T-helper 17 cell (primary cell): ENCODE results near the gene URB1. TPM values are rescaled to one million over a fixed set of nuclear protein-coding genes. Genes with fewer than 3 reads are reported as not detected.

Experiments used
- ATAC-seq: fragments of 150-1000 bp; cut with Tn5 transposase; 2 replicates; pipeline ENCODE4 v1.10.0; 2021; ENCODE audit warnings: mild to moderate bottlenecking, moderate library complexity
- DNase-seq, 3 donors: peaks; one replicate each; pipeline versions ENCODE4 v3.0.0 to v3.0.0-alpha.2; 2020 to 2021
- H3K9me3 ChIP-seq: one replicate; pipeline ENCODE4 v1.7.0; 2013; ENCODE audit warnings: low read length, mild to moderate bottlenecking; ENCODE audit not compliant: control insufficient read depth, poor library complexity, severe bottlenecking
- H3K27ac Mint-ChIP-seq: one replicate; pipeline ENCODE4 v1.8.0; 2022; ENCODE audit warnings: mild to moderate bottlenecking, moderate library complexity, mixed read lengths
- H3K27me3 Mint-ChIP-seq: one replicate; pipeline ENCODE4 v1.8.0; 2022; ENCODE audit warnings: mixed read lengths
- H3K36me3 Mint-ChIP-seq: one replicate; pipeline ENCODE4 v1.8.0; 2022; ENCODE audit warnings: low read depth, mixed read lengths
- H3K4me1 Mint-ChIP-seq: one replicate; pipeline ENCODE4 v1.8.0; 2022; ENCODE audit warnings: mild to moderate bottlenecking, mixed read lengths
- H3K4me3 Mint-ChIP-seq: one replicate; pipeline ENCODE4 v1.8.0; 2022; ENCODE audit warnings: mild to moderate bottlenecking, moderate library complexity, mixed read lengths
- total RNA-seq, 4 donors: library from RNA in 2 of 4; stranded (reverse) in 2 of 4; gene quantifications; one replicate each; pipeline ENCODE4 v1.2.3 and lab custom pipeline; 2022 to 2026

URB1 gene
- total RNA-seq, 2 donors from 2014 or later = 11.2 to 11.8 TPM

DNA sequence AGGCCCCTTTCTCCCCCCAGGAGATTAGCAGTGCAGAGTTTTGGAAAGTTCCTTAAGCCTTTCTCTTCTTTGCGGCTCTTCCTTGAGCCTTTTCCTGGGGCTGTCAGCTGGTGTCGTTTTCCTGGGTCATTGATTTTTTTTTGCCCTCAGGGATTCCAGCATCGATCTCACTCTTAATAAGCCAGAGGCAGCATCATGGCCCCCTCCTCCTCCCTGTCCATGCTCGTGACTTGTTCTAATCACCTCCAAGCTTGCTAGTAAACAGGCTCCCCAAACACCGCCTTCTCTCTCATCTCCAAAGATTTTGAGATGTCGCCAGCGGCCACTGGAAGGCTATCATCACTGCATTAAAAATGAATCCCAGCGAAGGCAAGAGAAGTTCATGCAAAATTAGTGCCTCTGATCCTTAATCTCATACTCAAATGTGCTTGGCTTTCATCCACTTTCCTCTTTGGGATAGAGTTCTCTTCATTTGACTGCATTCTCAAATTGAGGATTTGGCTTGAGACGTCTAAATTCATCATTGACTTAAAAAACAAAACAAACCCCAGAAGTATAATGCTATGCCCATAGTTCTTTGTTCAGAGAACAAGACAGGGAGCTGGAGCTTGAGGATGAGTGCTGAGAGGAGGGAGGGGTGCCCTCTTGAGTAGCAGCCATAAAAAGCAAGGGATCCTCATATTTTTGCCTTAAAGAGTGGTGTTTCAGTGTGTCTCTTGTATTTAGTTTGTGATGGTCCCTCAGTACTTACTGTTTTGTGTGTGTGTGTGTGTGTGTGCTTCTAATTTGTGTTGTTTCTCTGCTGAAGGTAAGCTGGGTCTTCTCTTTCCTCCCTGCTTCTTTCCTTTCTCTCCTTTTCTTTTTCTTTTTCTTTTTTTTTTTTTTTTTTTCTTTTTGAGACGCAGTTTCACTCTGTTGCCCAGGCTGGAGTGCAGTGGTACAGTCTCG, 22.9 kb upstream of the URB1 start:
- Mint-ChIP-seq H3K27ac (peak overlapping the region; percentile 85), H3K4me1 (peaks cover 31% of the 10 kb centered on the region)

DNA sequence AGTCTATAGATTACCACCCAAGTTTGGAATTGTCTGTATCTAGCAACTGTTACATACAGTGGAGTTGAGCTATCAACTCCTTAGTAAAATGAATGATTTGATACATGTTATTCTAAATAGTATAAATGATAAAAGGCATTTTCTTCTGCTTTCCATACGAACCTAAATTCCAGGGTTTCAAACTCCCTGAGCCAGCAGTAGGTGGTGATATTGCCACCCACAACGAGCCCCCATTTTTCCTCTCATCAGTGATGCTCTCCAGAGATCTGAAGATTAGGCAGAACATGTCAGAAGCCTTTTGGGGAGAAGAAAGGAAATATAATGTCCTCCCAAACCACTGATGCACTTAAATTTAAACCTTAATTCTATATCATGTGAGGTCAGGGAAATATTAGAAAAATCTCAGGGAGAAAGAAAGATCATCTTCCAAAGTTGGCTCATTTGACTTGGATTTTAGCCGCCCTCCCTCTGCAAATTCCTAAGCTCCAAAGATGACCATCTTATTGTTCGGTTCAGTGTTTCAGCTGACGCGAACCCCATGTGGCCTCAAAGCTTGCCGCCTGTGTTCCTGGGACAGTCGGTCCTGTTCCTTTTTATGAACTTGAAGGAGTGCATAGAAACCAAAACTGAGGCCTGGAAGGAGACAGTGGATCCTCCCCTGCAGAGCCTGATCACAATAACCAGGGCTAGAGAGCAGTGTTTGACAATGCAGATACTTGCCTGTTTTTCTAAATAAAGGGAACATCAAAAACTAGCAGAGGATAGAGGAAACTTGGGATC, 22.0 kb upstream of the URB1 start:
- Mint-ChIP-seq H3K4me1 (peaks cover 38% of the 10 kb centered on the region), H3K4me3 (no peak overlapping the region), H3K36me3 (peaks cover 4% of the 10 kb centered on the region), H3K27ac (peak overlapping the region; percentile 86), H3K27me3 (no peaks in the 10 kb centered on the region)
- DNase-seq (no peak), ATAC-seq (no peak)
- no peaks in the 10 kb centered on the region for H3K9me3 ChIP-seq

More for the DNA sequence above, 22.9 kb upstream of the URB1 start:
- no peak overlapping the region for H3K4me3 Mint-ChIP-seq
- peaks cover 3% of the 10 kb centered on the region for H3K36me3 Mint-ChIP-seq
- no peaks in the 10 kb centered on the region for H3K27me3 Mint-ChIP-seq
- no peak for DNase-seq
- ATAC-seq = no peak
- H3K9me3 ChIP-seq = no peaks in the 10 kb centered on the region

GRCh38 chr21:32413697-32414578, 21.1 kb upstream of the URB1 start:
- Mint-ChIP-seq H3K27me3 (no peaks in the 10 kb centered on the region), H3K4me3 (peak overlapping the region; percentile 97), H3K36me3 (peaks cover 4% of the 10 kb centered on the region), H3K4me1 (peaks cover 40% of the 10 kb centered on the region), H3K27ac (peak overlapping the region; percentile 86)
- H3K9me3 ChIP-seq = no peaks in the 10 kb centered on the region
- DNase-seq (no peak), ATAC-seq (no peak)

DNA sequence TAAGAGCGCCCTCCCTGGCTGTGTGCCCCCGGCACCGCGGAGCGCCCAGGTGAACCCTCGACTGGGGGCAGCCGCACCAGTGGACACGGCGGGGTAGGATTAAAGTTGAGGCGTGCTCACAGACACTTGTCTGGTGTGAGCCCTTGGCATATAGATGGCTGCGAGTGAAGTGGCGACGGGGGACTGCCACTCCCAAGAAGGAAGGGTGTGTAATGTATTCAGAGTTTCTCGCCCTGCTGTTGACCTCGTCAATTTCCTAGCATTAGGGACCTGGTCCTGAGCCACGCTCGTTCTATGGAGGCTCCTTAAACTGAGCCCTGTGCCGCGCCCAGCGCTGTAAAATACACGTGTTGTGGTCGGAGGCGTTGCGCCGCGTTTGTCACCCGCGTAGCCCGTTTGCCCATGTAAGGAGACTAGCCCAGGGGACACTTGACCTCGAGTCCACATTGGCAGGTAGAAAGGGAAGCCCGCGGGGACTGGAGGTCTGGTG, 20.2 kb upstream of the URB1 start:
- ATAC-seq = no peak
- H3K4me3 Mint-ChIP-seq = peak overlapping the region; percentile 97

GRCh38 chr21:32412162-32413014, 19.6 kb upstream of the URB1 start, which contains the start of gene EVA1C:
Gene EVA1C (plus strand): TSS chr21:32412706. CDS start chr21:32412854, 148 bp downstream.
- peaks cover 40% of the 10 kb centered on the region for H3K4me1 Mint-ChIP-seq

More for the DNA sequence above, 20.2 kb upstream of the URB1 start:
- Mint-ChIP-seq H3K27me3 (no peaks in the 10 kb centered on the region), H3K4me1 (peaks cover 40% of the 10 kb centered on the region), H3K36me3 (peaks cover 4% of the 10 kb centered on the region), H3K27ac (peak overlapping the region; percentile 86)
- no peaks in the 10 kb centered on the region for H3K9me3 ChIP-seq
- peak in 1 of 3 donors; percentile 8 for DNase-seq

GRCh38 chr21:32411350-32412161, 18.7 kb upstream of the URB1 start:
- H3K27ac Mint-ChIP-seq = peak overlapping the region; percentile 97
- peak overlapping the region; percentile 97 for H3K4me3 Mint-ChIP-seq
- no peaks in the 10 kb centered on the region for H3K9me3 ChIP-seq
- H3K36me3 Mint-ChIP-seq = peaks cover 4% of the 10 kb centered on the region
- DNase-seq (peak; percentile 32 to 39 (median 36)), ATAC-seq (peak; percentile 43)
- H3K27me3 Mint-ChIP-seq = no peaks in the 10 kb centered on the region
- H3K4me1 Mint-ChIP-seq = peaks cover 40% of the 10 kb centered on the region

More at GRCh38 chr21:32412162-32413014, 19.6 kb upstream of the URB1 start, which contains the start of gene EVA1C:
- no peaks in the 10 kb centered on the region for H3K9me3 ChIP-seq
- peaks cover 4% of the 10 kb centered on the region for H3K36me3 Mint-ChIP-seq
- DNase-seq (peak; percentile 71 to 77 (median 77)), ATAC-seq (peak; percentile 76)
- peak within 1 kb of the TSS; percentile 97 for H3K4me3 Mint-ChIP-seq
- H3K27me3 Mint-ChIP-seq = no peaks in the 10 kb centered on the region
- peak within 1 kb of the TSS; percentile 97 for H3K27ac Mint-ChIP-seq

- DNase-seq (no peak), ATAC-seq (no peak)
- H3K27ac Mint-ChIP-seq = peak overlapping the region; percentile 97
- peak overlapping the region; percentile 97 for H3K4me3 Mint-ChIP-seq
- no peaks in the 10 kb centered on the region for H3K27me3 Mint-ChIP-seq
- no peaks in the 10 kb centered on the region for H3K9me3 ChIP-seq
- peaks cover 4% of the 10 kb centered on the region for H3K36me3 Mint-ChIP-seq
- peaks cover 39% of the 10 kb centered on the region for H3K4me1 Mint-ChIP-seq
These were observed 18.1 kb upstream of the URB1 start for GRCh38 chr21:32410916-32411315.

DNA sequence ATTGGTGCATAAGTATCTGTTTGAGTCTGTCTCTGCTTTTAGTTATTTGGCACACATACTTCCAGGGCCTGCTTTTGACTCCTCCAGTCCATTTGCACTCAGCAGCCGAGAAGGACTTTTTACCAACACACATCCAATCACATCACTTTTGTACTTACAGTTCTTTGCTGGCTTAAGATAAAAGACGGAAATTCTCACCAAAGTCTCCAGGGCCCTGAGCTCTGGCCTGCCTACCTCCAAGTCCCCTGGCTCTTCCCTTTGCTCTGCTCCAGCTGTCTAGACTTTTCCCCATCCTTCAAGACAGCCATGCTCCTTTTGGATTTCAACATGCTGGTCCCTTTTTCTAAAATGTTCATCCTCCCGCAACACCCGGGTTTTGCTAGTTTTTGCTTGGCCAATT, 17.5 kb upstream of the URB1 start:
- H3K4me1 Mint-ChIP-seq = peaks cover 34% of the 10 kb centered on the region
- DNase-seq (no peak), ATAC-seq (no peak)
- no peaks in the 10 kb centered on the region for H3K27me3 Mint-ChIP-seq
- no peaks in the 10 kb centered on the region for H3K9me3 ChIP-seq
- H3K4me3 Mint-ChIP-seq = peak overlapping the region; percentile 97
- peak overlapping the region; percentile 97 for H3K27ac Mint-ChIP-seq
- peaks cover 4% of the 10 kb centered on the region for H3K36me3 Mint-ChIP-seq

GRCh38 chr21:32406405-32406804, 13.6 kb upstream of the URB1 start:
- H3K27ac Mint-ChIP-seq = no peak overlapping the region
- no peaks in the 10 kb centered on the region for H3K9me3 ChIP-seq
- no peak overlapping the region for H3K4me3 Mint-ChIP-seq
- H3K27me3 Mint-ChIP-seq = no peaks in the 10 kb centered on the region
- H3K36me3 Mint-ChIP-seq = peaks cover 2% of the 10 kb centered on the region
- peaks cover 26% of the 10 kb centered on the region for H3K4me1 Mint-ChIP-seq
- no peak for ATAC-seq
- DNase-seq = no peak

GRCh38 chr21:32403201-32403777, 10.5 kb upstream of the URB1 start:
- no peaks in the 10 kb centered on the region for H3K36me3 Mint-ChIP-seq
- ATAC-seq (peak; percentile 84), DNase-seq (peak; percentile 21 to 53 (median 24))
- peaks cover 7% of the 10 kb centered on the region for H3K27me3 Mint-ChIP-seq
- H3K4me3 Mint-ChIP-seq = no peak overlapping the region
- H3K27ac Mint-ChIP-seq = peak overlapping the region; percentile 45
- no peaks in the 10 kb centered on the region for H3K9me3 ChIP-seq
- H3K4me1 Mint-ChIP-seq = peaks cover 12% of the 10 kb centered on the region

DNA sequence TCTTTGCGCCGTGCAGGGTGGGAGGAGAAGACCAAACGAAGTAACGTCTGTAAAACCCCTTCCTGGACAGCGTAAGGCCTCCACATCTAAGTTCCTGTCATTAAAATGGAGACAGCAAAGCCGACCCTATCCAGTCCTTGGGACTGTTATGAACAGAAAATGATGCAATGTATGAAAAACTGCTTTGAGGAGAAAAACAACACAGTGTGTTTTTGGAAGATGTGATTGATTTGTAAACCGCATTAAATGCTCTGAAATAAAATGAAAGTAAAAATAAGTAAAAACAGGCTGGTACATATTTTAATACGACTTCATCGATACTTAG, 827 bp upstream of the URB1 start:
- peaks cover 4% of the 10 kb centered on the region for H3K27me3 Mint-ChIP-seq
- no peaks in the 10 kb centered on the region for H3K9me3 ChIP-seq
- ATAC-seq (peak; percentile 38), DNase-seq (no peak)
- H3K36me3 Mint-ChIP-seq = no peaks in the 10 kb centered on the region
- H3K27ac Mint-ChIP-seq = peak overlapping the region; percentile 88
- H3K4me3 Mint-ChIP-seq = peak overlapping the region; percentile 88
- H3K4me1 Mint-ChIP-seq = peaks cover 27% of the 10 kb centered on the region
